Bronchus fibroblast of lung (primary cell): Measurements from ENCODE around the gene FAM227B. TPM values are rescaled to one million over a fixed set of nuclear protein-coding genes. Genes with fewer than 3 reads are reported as not detected.

Source experiments
- total RNA-seq: library from RNA; depleted of rRNA; stranded (reverse); fragments of >200 nt; gene quantifications from 2 replicates; pipeline ENCODE4 v1.2.3, GENCODE V29; 2015

The FAM227B gene
- 3.0 and 3.4 TPM in 2 replicates for total RNA-seq

GRCh38 chr15:49620658-49621368, at the start of gene FAM227B, which contains the start of gene DTWD1:
FAM227B (minus strand) TSS chr15:49620818; CDS start chr15:49615171, 5,647 bp downstream.
DTWD1 (plus strand) TSS chr15:49621048; CDS start chr15:49625168, 4,120 bp downstream.

GRCh38 chr15:49423021-49423420, 197.6 kb downstream of the FAM227B start, which contains the start of gene FGF7:
FGF7 (plus strand) TSS chr15:49423242; CDS start chr15:49424298, 1,056 bp downstream.

Other genes starting within 250 kb of the FAM227B start
- 9.2 and 13.8 TPM in 2 replicates for gene FGF7, start 197.6 kb downstream of the FAM227B start, total RNA-seq
- 13.1 and 15.3 TPM in 2 replicates for gene DTWD1, start 230 bp upstream of the FAM227B start, total RNA-seq